ENCODE results near the gene CFAP92. TPM values are rescaled to one million over a fixed set of nuclear protein-coding genes. Genes with fewer than 3 reads are reported as not detected.

Gene CFAP92
- total RNA-seq, 1 donor from 2014 or later: 3.7 TPM

DNA sequence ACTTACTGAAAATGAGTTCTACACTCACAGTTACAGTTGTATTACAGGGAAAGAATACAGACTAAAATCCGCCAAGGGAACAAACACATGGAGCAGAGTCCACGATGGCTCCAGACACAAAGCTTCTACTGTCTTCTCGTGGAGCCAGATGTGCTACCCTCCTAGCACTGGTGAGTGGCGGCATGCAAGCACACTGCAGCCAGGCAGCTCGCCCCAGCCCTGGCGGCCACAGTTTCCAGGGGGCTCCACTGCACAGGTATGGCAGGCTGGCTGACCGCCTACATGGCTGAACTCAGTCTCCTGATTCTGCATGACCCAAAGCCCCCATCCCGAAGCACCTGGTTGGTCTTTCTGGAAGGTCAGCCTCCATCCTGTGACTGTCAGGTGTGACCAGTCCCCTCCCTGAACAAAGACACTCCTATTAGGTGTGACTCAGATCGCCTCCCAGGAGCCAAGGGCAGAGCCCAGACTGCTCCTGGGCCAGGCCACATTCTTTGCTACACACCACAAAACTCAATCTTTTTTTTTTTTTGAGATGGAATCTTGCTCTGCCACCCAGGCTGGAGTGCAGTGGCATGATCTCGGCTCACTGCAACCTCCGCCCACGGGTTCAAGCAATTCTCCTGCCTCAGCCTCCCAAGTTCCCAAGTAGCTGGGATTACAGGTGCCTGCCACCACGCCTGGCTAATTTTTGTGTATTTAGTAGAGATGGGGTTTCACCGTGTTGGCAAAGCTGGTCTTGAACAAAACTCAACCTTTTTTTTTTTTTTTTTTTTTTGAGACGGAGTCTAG is 51.5 kb downstream of the CFAP92 start:
- Mint-ChIP-seq H3K9me3 (ENCODE audit: unreplicated experiment) (no peaks in the 10 kb centered on the region), H3K27me3 (ENCODE audit: unreplicated experiment) (no peaks in the 10 kb centered on the region), H3K36me3 (ENCODE audit: low read depth, unreplicated experiment) (no peaks in the 10 kb centered on the region), H3K4me1 (ENCODE audit: unreplicated experiment) (no peaks in the 10 kb centered on the region), H3K4me3 (ENCODE audit: unreplicated experiment) (no peak overlapping the region), H3K27ac (ENCODE audit: unreplicated experiment) (no peak overlapping the region)
- no peak for DNase-seq (ENCODE audit: low spot score)
- TF ChIP-seq, protein P1, sequence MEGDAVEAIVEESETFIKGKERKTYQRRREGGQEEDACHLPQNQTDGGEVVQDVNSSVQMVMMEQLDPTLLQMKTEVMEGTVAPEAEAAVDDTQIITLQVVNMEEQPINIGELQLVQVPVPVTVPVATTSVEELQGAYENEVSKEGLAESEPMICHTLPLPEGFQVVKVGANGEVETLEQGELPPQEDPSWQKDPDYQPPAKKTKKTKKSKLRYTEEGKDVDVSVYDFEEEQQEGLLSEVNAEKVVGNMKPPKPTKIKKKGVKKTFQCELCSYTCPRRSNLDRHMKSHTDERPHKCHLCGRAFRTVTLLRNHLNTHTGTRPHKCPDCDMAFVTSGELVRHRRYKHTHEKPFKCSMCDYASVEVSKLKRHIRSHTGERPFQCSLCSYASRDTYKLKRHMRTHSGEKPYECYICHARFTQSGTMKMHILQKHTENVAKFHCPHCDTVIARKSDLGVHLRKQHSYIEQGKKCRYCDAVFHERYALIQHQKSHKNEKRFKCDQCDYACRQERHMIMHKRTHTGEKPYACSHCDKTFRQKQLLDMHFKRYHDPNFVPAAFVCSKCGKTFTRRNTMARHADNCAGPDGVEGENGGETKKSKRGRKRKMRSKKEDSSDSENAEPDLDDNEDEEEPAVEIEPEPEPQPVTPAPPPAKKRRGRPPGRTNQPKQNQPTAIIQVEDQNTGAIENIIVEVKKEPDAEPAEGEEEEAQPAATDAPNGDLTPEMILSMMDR (IDR thresholded peaks at IDR 0.05; ENCODE audit: unreplicated experiment): no peak

DNA sequence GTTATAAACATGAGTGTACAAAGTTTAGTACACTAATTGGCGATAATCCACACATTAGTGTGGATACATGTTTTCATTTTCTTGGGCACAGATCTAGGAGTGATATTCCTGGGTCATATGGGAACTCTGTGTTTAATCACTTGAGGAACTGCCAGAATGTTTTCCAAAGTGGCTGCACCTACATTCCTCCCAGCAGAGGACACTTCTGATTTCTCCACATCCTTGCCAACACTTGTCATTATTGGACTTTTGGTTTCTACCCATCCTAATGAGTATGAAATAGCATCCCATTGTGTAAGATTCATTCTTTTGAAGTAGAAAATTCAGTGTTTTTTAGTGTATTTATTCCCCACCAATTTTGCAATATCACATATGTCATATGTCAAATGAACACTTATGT is 53.6 kb downstream of the CFAP92 start:
- H3K36me3 Mint-ChIP-seq (ENCODE audit: low read depth, unreplicated experiment): no peaks in the 10 kb centered on the region
- peaks cover 2% of the 10 kb centered on the region for H3K27me3 Mint-ChIP-seq (ENCODE audit: unreplicated experiment)
- H3K4me1 Mint-ChIP-seq (ENCODE audit: unreplicated experiment): no peaks in the 10 kb centered on the region
- H3K9me3 Mint-ChIP-seq (ENCODE audit: unreplicated experiment): no peaks in the 10 kb centered on the region
- TF ChIP-seq, protein P1 (IDR thresholded peaks at IDR 0.05; ENCODE audit: unreplicated experiment): no peak
- no peak overlapping the region for H3K4me3 Mint-ChIP-seq (ENCODE audit: unreplicated experiment)
- no peak for DNase-seq (ENCODE audit: low spot score)
- H3K27ac Mint-ChIP-seq (ENCODE audit: unreplicated experiment): no peak overlapping the region

DNA sequence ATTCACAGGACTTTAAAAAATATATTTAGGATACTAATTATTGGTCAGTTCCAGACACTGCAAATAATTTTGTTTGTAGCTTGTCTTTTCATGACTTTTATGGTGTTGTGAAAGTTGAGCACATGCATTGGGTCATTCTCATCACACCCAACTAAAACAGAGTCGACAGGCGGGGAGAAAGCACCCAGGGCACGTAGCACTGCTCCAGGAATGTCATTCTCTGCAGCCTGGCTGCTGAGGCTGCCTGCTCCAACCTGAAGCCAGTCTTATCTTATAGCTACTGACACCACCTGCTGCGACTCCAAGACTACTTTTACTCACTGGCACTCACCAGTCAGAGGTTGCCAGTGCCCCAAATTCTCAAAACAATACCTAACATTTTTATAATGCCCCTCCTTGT is 57.5 kb downstream of the CFAP92 start:
- H3K27me3 Mint-ChIP-seq (ENCODE audit: unreplicated experiment): peaks cover 5% of the 10 kb centered on the region
- no peak for DNase-seq (ENCODE audit: low spot score)
- H3K4me1 Mint-ChIP-seq (ENCODE audit: unreplicated experiment): no peaks in the 10 kb centered on the region
- H3K27ac Mint-ChIP-seq (ENCODE audit: unreplicated experiment): no peak overlapping the region
- TF ChIP-seq, protein P1 (IDR thresholded peaks at IDR 0.05; ENCODE audit: unreplicated experiment): no peak
- no peaks in the 10 kb centered on the region for H3K36me3 Mint-ChIP-seq (ENCODE audit: low read depth, unreplicated experiment)
- no peaks in the 10 kb centered on the region for H3K9me3 Mint-ChIP-seq (ENCODE audit: unreplicated experiment)
- H3K4me3 Mint-ChIP-seq (ENCODE audit: unreplicated experiment): no peak overlapping the region

DNA sequence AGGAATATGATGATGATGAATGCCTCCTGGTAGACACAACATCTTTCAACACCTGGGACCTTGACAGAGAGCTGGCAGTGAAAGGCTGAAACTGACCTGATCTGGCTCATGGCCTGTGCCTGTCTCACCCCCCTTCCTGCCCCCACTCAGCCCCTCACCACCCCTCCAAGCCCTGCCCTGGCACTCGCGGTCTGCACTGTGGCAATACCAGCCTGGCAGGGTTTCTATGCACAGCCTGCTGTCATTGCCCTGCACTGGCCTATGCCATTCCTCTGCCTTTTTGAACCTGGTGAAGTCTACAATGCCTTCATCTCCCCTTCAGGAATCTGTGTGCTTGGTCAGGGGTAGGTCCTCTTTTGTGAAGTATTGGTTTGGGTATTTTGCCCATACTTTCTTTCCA is 58.0 kb downstream of the CFAP92 start:
- Mint-ChIP-seq H3K4me3 (ENCODE audit: unreplicated experiment) (no peak overlapping the region), H3K27me3 (ENCODE audit: unreplicated experiment) (peaks cover 5% of the 10 kb centered on the region), H3K9me3 (ENCODE audit: unreplicated experiment) (no peaks in the 10 kb centered on the region), H3K27ac (ENCODE audit: unreplicated experiment) (no peak overlapping the region), H3K4me1 (ENCODE audit: unreplicated experiment) (no peaks in the 10 kb centered on the region), H3K36me3 (ENCODE audit: low read depth, unreplicated experiment) (no peaks in the 10 kb centered on the region)
- no peak for DNase-seq (ENCODE audit: low spot score)
- TF ChIP-seq, protein P1 (IDR thresholded peaks at IDR 0.05; ENCODE audit: unreplicated experiment): no peak

DNA sequence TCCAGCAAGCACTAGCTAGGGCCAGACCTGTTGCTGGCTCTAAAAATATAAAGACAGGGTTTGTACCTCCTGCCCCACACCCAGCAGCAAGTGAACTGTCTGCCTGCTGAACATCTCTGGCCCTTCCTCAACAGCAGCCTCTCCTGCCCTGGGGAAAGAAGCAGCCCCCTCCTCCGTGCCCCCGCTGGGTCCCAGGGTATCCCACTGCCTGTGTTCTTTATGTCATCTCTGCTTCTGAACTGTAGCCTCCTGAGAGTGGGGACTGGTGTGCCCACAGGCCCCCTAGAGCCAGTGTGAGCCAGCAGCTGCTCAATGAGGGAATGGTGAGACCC is 60.0 kb downstream of the CFAP92 start:
- Mint-ChIP-seq H3K4me3 (ENCODE audit: unreplicated experiment) (no peak overlapping the region), H3K27ac (ENCODE audit: unreplicated experiment) (no peak overlapping the region), H3K27me3 (ENCODE audit: unreplicated experiment) (peaks cover 5% of the 10 kb centered on the region), H3K36me3 (ENCODE audit: low read depth, unreplicated experiment) (no peaks in the 10 kb centered on the region), H3K9me3 (ENCODE audit: unreplicated experiment) (no peaks in the 10 kb centered on the region), H3K4me1 (ENCODE audit: unreplicated experiment) (no peaks in the 10 kb centered on the region)
- TF ChIP-seq, protein P1 (IDR thresholded peaks at IDR 0.05; ENCODE audit: unreplicated experiment): no peak
- DNase-seq (ENCODE audit: low spot score): no peak

All from endothelial cell (in vitro differentiated cells).